GM12878 (cell line): ENCODE results near the gene NLGN4X. TPM values are rescaled to one million over a fixed set of nuclear protein-coding genes. Genes with fewer than 3 reads are reported as not detected.

Experiments used
- ATAC-seq: fragments of 200-7000 bp; cut with Tn5 transposase; 3 replicates; pipeline ENCODE4 v1.9.1; 2020; ENCODE audit warnings: mild to moderate bottlenecking, moderate library complexity
- BruUV-seq: library from RNA; stranded (reverse); fragments of 400-500 nt; replicated peaks from 2 replicates; lab custom pipeline; 2021; lab: Mats Ljungman, UMichigan
- CTCF ChIA-PET: fragments of 300-600 bp; sonication (Branson Sonifier 250); formaldehyde crosslinking; extraction: SDS; loops from one replicate; lab custom pipeline; 2021; ENCODE audit warnings: inconsistent platforms; lab: Yijun Ruan, JAX
- POLR2A ChIA-PET: fragments of 350-600 bp; formaldehyde crosslinking; extraction: SDS; loops from one replicate; lab custom pipeline; 2021; ENCODE audit warnings: inconsistent platforms; lab: Charles Lee
- RAD21 ChIA-PET: fragments of 300-600 bp; sonication (Branson Sonifier 250); formaldehyde crosslinking; loops from one replicate; lab custom pipeline; 2023; ENCODE audit warnings: antibody characterized with exemption; ENCODE audit not compliant: unreplicated experiment; lab: Charles Lee
- SMC1A ChIA-PET: fragments of 300-600 bp; sonication (Branson Sonifier 250); formaldehyde crosslinking; loops from one replicate; lab custom pipeline; 2023; ENCODE audit not compliant: unreplicated experiment, uncharacterized antibody; lab: Charles Lee
- DNase-seq: peaks from one replicate; pipeline ENCODE4 v3.0.0-alpha.2; 2011; ENCODE audit warnings: low read depth, low spot score
- FAIRE-seq: peaks from 3 replicates; lab custom pipeline; 2011; peaks lifted over from hg19 to GRCh38; lab: Jason Lieb, UNC
- H2AFZ ChIP-seq: 2 replicates; pipeline ENCODE4 v1.6.0; 2011; ENCODE audit warnings: low read depth, low read length, control low read depth; ENCODE audit not compliant: control insufficient read depth
- H3K27ac ChIP-seq: 2 replicates; pipeline ENCODE4 v1.5.1; 2011; ENCODE audit warnings: control low read depth; ENCODE audit not compliant: control insufficient read depth, insufficient read depth
- H3K27me3 ChIP-seq, 2 experiments: replicated peaks in 1 of 2; 2 replicates each; pipeline versions ENCODE4 v1.6.0 to v1.6.1; 2011; ENCODE audit warnings: low read length in 1 of 2; ENCODE audit not compliant: control insufficient read depth in 2 of 2, insufficient read depth in 2 of 2
- H3K36me3 ChIP-seq, 2 experiments: 2 replicates each; pipeline ENCODE4 v1.5.1; 2011; ENCODE audit warnings: low read length in 1 of 2; ENCODE audit not compliant: control insufficient read depth in 2 of 2, insufficient read depth in 2 of 2
- H3K4me1 ChIP-seq: 2 replicates; pipeline ENCODE4 v1.6.1; 2011; ENCODE audit warnings: mild to moderate bottlenecking, low read length, moderate library complexity, mixed read lengths; ENCODE audit not compliant: control insufficient read depth, insufficient read depth
- H3K4me2 ChIP-seq: 2 replicates; pipeline ENCODE4 v1.6.0; 2011; ENCODE audit warnings: control low read depth; ENCODE audit not compliant: control insufficient read depth, insufficient read depth
- H3K4me3 ChIP-seq: fragments of 200-600 bp; sonication (generic); 2 replicates; pipeline ENCODE4 v1.5.1; 2016
- H3K79me2 ChIP-seq: 2 replicates; pipeline ENCODE4 v1.6.0; 2011; ENCODE audit warnings: low read length; ENCODE audit not compliant: control insufficient read depth, insufficient read depth
- H3K9ac ChIP-seq: 2 replicates; pipeline ENCODE4 v1.8.0; 2011; ENCODE audit warnings: low read length, control low read depth, mixed read lengths; ENCODE audit not compliant: control insufficient read depth, insufficient read depth
- H3K9me3 ChIP-seq: replicated peaks from 3 replicates; pipeline ENCODE4 v1.5.1; 2011; ENCODE audit warnings: mild to moderate bottlenecking, low read length; ENCODE audit not compliant: control insufficient read depth, insufficient read depth
- H4K20me1 ChIP-seq: 2 replicates; pipeline ENCODE4 v1.6.0; 2011; ENCODE audit not compliant: control insufficient read depth, insufficient read depth
- BCL11A ChIP-seq: IDR thresholded peaks from 2 replicates; pipeline ENCODE4 v1.6.1; 2011; ENCODE audit warnings: low read depth, low read length
- BRCA1 ChIP-seq: IDR thresholded peaks from 2 replicates; pipeline ENCODE4 v1.6.1; 2011; ENCODE audit warnings: low read depth, low read length, improper control_type of control experiment
- CBX3 ChIP-seq: fragments of 200-600 bp; sonication (generic); IDR thresholded peaks from 2 replicates; pipeline ENCODE4 v1.6.1; 2016; ENCODE audit warnings: low read depth, borderline replicate concordance
- CBX5 ChIP-seq: sonication (generic); IDR thresholded peaks from 2 replicates; pipeline ENCODE4 v1.6.1; 2016; ENCODE audit warnings: low read depth, moderate library complexity, mild to moderate bottlenecking, inconsistent platforms
- EGR1 ChIP-seq, 2 experiments: IDR thresholded peaks; 1 replicate in 1 of 2; 2 replicates in 1 of 2; pipeline ENCODE4 v1.6.1; 2011 to 2012; ENCODE audit warnings: low read depth in 2 of 2, low read length in 2 of 2, borderline replicate concordance in 1 of 2, mild to moderate bottlenecking in 1 of 2, moderate library complexity in 1 of 2
- IKZF1 ChIP-seq: fragments of 450-650 bp; conservative IDR thresholded peaks from 2 replicates; pipeline ENCODE4 v1.6.1; 2017; ENCODE audit warnings: antibody characterized with exemption, mild to moderate bottlenecking
- KDM1A ChIP-seq: fragments of 200-600 bp; sonication (generic); IDR thresholded peaks from 2 replicates; pipeline ENCODE4 v1.6.1; 2016; ENCODE audit warnings: borderline replicate concordance
- MEF2A ChIP-seq: IDR thresholded peaks from 2 replicates; pipeline ENCODE4 v1.6.1; 2011; ENCODE audit warnings: low read depth, mild to moderate bottlenecking, low read length, moderate library complexity; ENCODE audit not compliant: insufficient read depth
- MXI1 ChIP-seq: fragments of 150-350 bp; IDR thresholded peaks from 2 replicates; pipeline ENCODE4 v1.6.1; 2011; ENCODE audit warnings: low read depth, mild to moderate bottlenecking, inconsistent platforms, low read length, improper control_type of control experiment
- RAD51 ChIP-seq: fragments of 450-650 bp; IDR thresholded peaks from 2 replicates; pipeline ENCODE4 v1.6.1; 2016; ENCODE audit warnings: moderate library complexity, mild to moderate bottlenecking, inconsistent platforms
- SIN3A ChIP-seq: IDR thresholded peaks from 2 replicates; pipeline ENCODE4 v1.6.1; 2012; ENCODE audit warnings: low read depth, low read length, improper control_type of control experiment
- SUZ12 ChIP-seq: fragments of 200-600 bp; sonication (generic); IDR thresholded peaks from one replicate; pipeline ENCODE4 v1.6.1; 2018; ENCODE audit warnings: antibody characterized with exemption, mild to moderate bottlenecking; ENCODE audit not compliant: unreplicated experiment
- ZBED1 ChIP-seq: IDR thresholded peaks from 2 replicates; pipeline ENCODE4 v1.6.1; 2016; ENCODE audit warnings: borderline replicate concordance
- ZNF207 ChIP-seq: fragments of 450-650 bp; IDR thresholded peaks from 2 replicates; pipeline ENCODE4 v1.6.1; 2014; ENCODE audit warnings: antibody characterized with exemption, mild to moderate bottlenecking, borderline replicate concordance
- ZNF622 ChIP-seq: fragments of 450-650 bp; IDR thresholded peaks from 2 replicates; pipeline ENCODE4 v1.6.1; 2017; ENCODE audit warnings: mild to moderate bottlenecking, inconsistent platforms
- WGBS: methylation state at CpG from one replicate; pipeline ENCODE4 v1.1.6; 2016; ENCODE audit warnings: low lambda C conversion rate; ENCODE audit not compliant: insufficient replicate concordance, insufficient coverage; ENCODE audit errors: missing lambda C conversion rate; 5-methylcytosine and 5-hydroxymethylcytosine counted together
- in situ Hi-C: fragments of 300-500 bp; cut with MboI; formaldehyde crosslinking; loops from 9 replicates; pipeline ENCODE4 v1.14.3; 2018; ENCODE audit warnings: mixed read lengths
- intact Hi-C: fragments of 100-400 bp; cut with micrococcal nuclease; formaldehyde crosslinking; loops from one replicate; pipeline ENCODE4 v1.14.2; 2022; ENCODE audit not compliant: unreplicated experiment
- polyA plus RNA-seq, 11 experiments: library from polyadenylated mRNA; depleted of rRNA in 4 of 11; unstranded in 6 of 11; stranded (reverse) in 5 of 11; fragments of >200 nt; fragmentation: Nextera tagmentation in 4 of 11; fragmentation: Illumina TruSeq in 1 of 11; extraction: Ambion mirVana in 4 of 11; extraction: Trizol in 1 of 11; gene quantifications; 1 replicate in 1 of 11; 2 replicates in 10 of 11; pipeline versions ENCODE4 v1.2.1 to v1.2.3, GENCODE V29; 2011 to 2016; ENCODE audit warnings: inconsistent platforms in 2 of 11, missing spikeins in 2 of 11, low read depth in 1 of 11
- total RNA-seq, 4 experiments: library from RNA; depleted of rRNA in 3 of 4; stranded (reverse); fragments of >200 nt in 3 of 4; fragmentation: Illumina TruSeq in 1 of 4; extraction: Trizol in 1 of 4; gene quantifications; 2 replicates each; pipeline versions ENCODE4 v1.2.1 to v1.2.3, GENCODE V29; 2013 to 2021
- TF ChIP-seq, protein P1 (sequence below): IDR thresholded peaks from 2 replicates; pipeline ENCODE4 v1.6.1; 2011; ENCODE audit warnings: low read depth, mild to moderate bottlenecking, low read length, moderate library complexity, borderline replicate concordance; ENCODE audit errors: extremely low read depth
- TF ChIP-seq, protein P2 (sequence below): fragments of 450-650 bp; formaldehyde crosslinking; IDR thresholded peaks from 2 replicates; pipeline ENCODE4 v1.4.0; 2020; ENCODE audit warnings: mild to moderate bottlenecking, moderate library complexity
- TF ChIP-seq, protein P3 (sequence below): fragments of 450-650 bp; IDR thresholded peaks from 2 replicates; pipeline ENCODE4 v1.6.1; 2014; ENCODE audit warnings: mild to moderate bottlenecking

Gene NLGN4X
- total and polyA plus RNA-seq, 10 of the 15 experiments (the other 5 are each of a cell fraction or from before 2014, with no cell fraction given), result 0.02 to 1.5 (median 0.09) TPM; not detected in 2

DNA sequence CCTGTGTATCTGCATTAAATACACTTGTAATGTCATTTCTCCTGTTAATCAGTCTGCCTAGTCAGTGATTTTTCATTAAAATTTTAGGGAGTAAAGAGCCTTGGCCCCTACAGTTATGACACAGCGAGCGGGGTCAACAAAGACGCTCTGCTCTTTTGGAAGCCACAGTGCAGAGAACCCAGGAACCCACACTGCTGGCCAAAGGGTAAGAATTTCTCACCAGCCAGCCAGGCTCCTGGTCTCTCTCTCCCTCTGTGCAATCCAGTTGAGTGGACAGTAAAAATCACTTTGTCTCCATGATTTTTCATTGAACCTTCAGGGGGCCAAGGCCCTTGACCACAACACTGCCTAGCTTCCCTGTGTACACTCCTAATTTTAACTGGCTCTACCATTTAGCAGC lies 52.8 kb downstream of the NLGN4X start:
- Histone ChIP-seq H3K4me1 (no peaks in the 10 kb centered on the region), H3K9me3 (no peaks in the 10 kb centered on the region), H3K9ac (no peak overlapping the region), H4K20me1 (no peaks in the 10 kb centered on the region), H3K27me3 (no peaks in the 10 kb centered on the region), H3K4me3 (no peak overlapping the region), H3K79me2 (no peaks in the 10 kb centered on the region), H3K27ac (no peak overlapping the region), H3K36me3 (no peaks in the 10 kb centered on the region), H3K4me2 (no peak overlapping the region), H2AFZ (no peak overlapping the region)
- POLR2A ChIA-PET, result no interaction called here
- no peak for DNase-seq
- WGBS, result 43% methylated on average over 3 of the region's 3 CpGs
- no peak for ATAC-seq
- RAD21 ChIA-PET, result no interaction called here
- intact Hi-C loops (no loop called here), in situ Hi-C loops (no loop called here)
- no TSS peak for BruUV-seq
- FAIRE-seq, result no peak
- SMC1A ChIA-PET, result no interaction called here
- CTCF ChIA-PET, result no interaction called here
- TF ChIP-seq ZNF622 (no peak), MXI1 (no peak), SIN3A (no peak), ZBED1 (no peak), KDM1A (no peak), MEF2A (no peak), RAD51 (no peak), BCL11A (no peak), CBX3 (no peak), IKZF1 (no peak), EGR1 (IDR thresholded peaks at IDR 0.05; ENCODE audit: borderline replicate concordance in 1 of 2, low read depth in 2 of 2, low read length in 2 of 2) (no peak), CBX5 (no peak), SUZ12 (no peak), ZNF207 (no peak), BRCA1 (no peak)
- TF ChIP-seq, protein P1, sequence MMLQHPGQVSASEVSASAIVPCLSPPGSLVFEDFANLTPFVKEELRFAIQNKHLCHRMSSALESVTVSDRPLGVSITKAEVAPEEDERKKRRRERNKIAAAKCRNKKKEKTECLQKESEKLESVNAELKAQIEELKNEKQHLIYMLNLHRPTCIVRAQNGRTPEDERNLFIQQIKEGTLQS, result no peak
- TF ChIP-seq, protein P2, sequence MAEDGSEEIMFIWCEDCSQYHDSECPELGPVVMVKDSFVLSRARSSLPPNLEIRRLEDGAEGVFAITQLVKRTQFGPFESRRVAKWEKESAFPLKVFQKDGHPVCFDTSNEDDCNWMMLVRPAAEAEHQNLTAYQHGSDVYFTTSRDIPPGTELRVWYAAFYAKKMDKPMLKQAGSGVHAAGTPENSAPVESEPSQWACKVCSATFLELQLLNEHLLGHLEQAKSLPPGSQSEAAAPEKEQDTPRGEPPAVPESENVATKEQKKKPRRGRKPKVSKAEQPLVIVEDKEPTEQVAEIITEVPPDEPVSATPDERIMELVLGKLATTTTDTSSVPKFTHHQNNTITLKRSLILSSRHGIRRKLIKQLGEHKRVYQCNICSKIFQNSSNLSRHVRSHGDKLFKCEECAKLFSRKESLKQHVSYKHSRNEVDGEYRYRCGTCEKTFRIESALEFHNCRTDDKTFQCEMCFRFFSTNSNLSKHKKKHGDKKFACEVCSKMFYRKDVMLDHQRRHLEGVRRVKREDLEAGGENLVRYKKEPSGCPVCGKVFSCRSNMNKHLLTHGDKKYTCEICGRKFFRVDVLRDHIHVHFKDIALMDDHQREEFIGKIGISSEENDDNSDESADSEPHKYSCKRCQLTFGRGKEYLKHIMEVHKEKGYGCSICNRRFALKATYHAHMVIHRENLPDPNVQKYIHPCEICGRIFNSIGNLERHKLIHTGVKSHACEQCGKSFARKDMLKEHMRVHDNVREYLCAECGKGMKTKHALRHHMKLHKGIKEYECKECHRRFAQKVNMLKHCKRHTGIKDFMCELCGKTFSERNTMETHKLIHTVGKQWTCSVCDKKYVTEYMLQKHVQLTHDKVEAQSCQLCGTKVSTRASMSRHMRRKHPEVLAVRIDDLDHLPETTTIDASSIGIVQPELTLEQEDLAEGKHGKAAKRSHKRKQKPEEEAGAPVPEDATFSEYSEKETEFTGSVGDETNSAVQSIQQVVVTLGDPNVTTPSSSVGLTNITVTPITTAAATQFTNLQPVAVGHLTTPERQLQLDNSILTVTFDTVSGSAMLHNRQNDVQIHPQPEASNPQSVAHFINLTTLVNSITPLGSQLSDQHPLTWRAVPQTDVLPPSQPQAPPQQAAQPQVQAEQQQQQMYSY (CRISPR knock-in tag), result no peak
- TF ChIP-seq, protein P3, sequence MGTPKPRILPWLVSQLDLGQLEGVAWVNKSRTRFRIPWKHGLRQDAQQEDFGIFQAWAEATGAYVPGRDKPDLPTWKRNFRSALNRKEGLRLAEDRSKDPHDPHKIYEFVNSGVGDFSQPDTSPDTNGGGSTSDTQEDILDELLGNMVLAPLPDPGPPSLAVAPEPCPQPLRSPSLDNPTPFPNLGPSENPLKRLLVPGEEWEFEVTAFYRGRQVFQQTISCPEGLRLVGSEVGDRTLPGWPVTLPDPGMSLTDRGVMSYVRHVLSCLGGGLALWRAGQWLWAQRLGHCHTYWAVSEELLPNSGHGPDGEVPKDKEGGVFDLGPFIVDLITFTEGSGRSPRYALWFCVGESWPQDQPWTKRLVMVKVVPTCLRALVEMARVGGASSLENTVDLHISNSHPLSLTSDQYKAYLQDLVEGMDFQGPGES, result no peak
